ENCODE measurements around the gene HINT3.
"Not testable (repeated sequence)": the region's sequence is repeated elsewhere in the genome, so short reads cannot be mapped to it uniquely, and the experiment has no call there.

Gene HINT3

GRCh38 chr6:125963817-125964216, 7.2 kb downstream of the HINT3 start:
- no peak for DNase-seq

GRCh38 chr6:125966569-125966968, 10.0 kb downstream of the HINT3 start:
- no peak for DNase-seq

GRCh38 chr6:125968493-125968892, 11.9 kb downstream of the HINT3 start:
- no peak for DNase-seq

- DNase-seq, result no peak
Measured at GRCh38 chr6:125970760-125971159, 14.2 kb downstream of the HINT3 start.

- not testable (repeated sequence) for DNase-seq
Measured at GRCh38 chr6:125972478-125972877, 15.9 kb downstream of the HINT3 start.

- DNase-seq, result no peak
Measured at GRCh38 chr6:125974214-125974866, 17.8 kb downstream of the HINT3 start.

- no peak for DNase-seq
Measured at GRCh38 chr6:125979101-125979500, 22.5 kb downstream of the HINT3 start.

GRCh38 chr6:125981571-125982185, 25.1 kb downstream of the HINT3 start:
- no peak for DNase-seq

- no peak for DNase-seq
Measured at GRCh38 chr6:125983246-125983945, 26.8 kb downstream of the HINT3 start.

- no peak for DNase-seq
Measured at GRCh38 chr6:125984311-125984710, 27.7 kb downstream of the HINT3 start.

- DNase-seq, result no peak
Measured at GRCh38 chr6:125985522-125985921, 29.0 kb downstream of the HINT3 start.

- no peak for DNase-seq
Measured at GRCh38 chr6:125985979-125986300, 29.4 kb downstream of the HINT3 start.

GRCh38 chr6:125986301-125987025, 29.9 kb downstream of the HINT3 start, which contains the start of gene TRMT11:
Gene TRMT11 (plus strand): TSS chr6:125986540. CDS start chr6:125986551, 11 bp downstream.
- DNase-seq, result peak; percentile 91

- no peak for DNase-seq
Measured at GRCh38 chr6:125987026-125987617, 30.6 kb downstream of the HINT3 start.

- DNase-seq, result no peak
Measured at GRCh38 chr6:125988280-125988679, 31.7 kb downstream of the HINT3 start.

GRCh38 chr6:125989631-125990030, 33.1 kb downstream of the HINT3 start:
- DNase-seq, result no peak

GRCh38 chr6:125991653-125992052, 35.1 kb downstream of the HINT3 start:
- DNase-seq, result no peak

- DNase-seq, result no peak
Measured at GRCh38 chr6:125994670-125995488, 38.3 kb downstream of the HINT3 start.

- DNase-seq, result peak; percentile 82
Measured at GRCh38 chr6:125995972-125996580, 39.5 kb downstream of the HINT3 start.

- DNase-seq, result no peak
Measured at GRCh38 chr6:126002755-126003679, 46.4 kb downstream of the HINT3 start.

- DNase-seq, result no peak
Measured at GRCh38 chr6:126007800-126008199, 51.2 kb downstream of the HINT3 start.
